Transverse colon (tissue), 4 donors: ENCODE measurements around the gene PNPO. TPM values are rescaled to one million over a fixed set of nuclear protein-coding genes. Genes with fewer than 3 reads are reported as not detected.

Experiments used
- DNase-seq: peaks from one replicate; pipeline ENCODE4 v3.0.0-alpha.2; 2019
- H3K27ac ChIP-seq, 4 donors: fragments of 200-600 bp; sonication (generic); 2 replicates each; pipeline ENCODE4 v1.5.1; 2016 to 2018; ENCODE audit warnings: inconsistent platforms in 4 of 4
- H3K27me3 ChIP-seq: fragments of 200-600 bp; sonication (generic); 2 replicates; pipeline ENCODE4 v1.5.1; 2017; ENCODE audit warnings: inconsistent platforms
- H3K36me3 ChIP-seq, 4 donors: fragments of 200-600 bp; sonication (generic); 2 replicates each; pipeline ENCODE4 v1.5.1; 2017 to 2019; ENCODE audit warnings: inconsistent platforms in 4 of 4
- H3K4me1 ChIP-seq, 4 donors: fragments of 200-600 bp; sonication (generic); 2 replicates each; pipeline ENCODE4 v1.5.1; 2017 to 2020; ENCODE audit warnings: inconsistent platforms in 4 of 4
- H3K4me3 ChIP-seq, 4 donors: fragments of 200-600 bp; sonication (generic); 1 replicate in 1 of 4; 2 replicates in 3 of 4; pipeline versions ENCODE4 v1.5.1 to v1.6.1; 2017 to 2019; ENCODE audit warnings: inconsistent platforms in 4 of 4
- H3K9me3 ChIP-seq, 2 donors: fragments of 200-600 bp; sonication (generic); 2 replicates each; pipeline ENCODE4 v1.5.1; 2017 to 2019; ENCODE audit warnings: inconsistent platforms in 2 of 2
- CTCF ChIP-seq, 5 experiments: fragments of 200-600 bp in 3 of 5; fragments of 450-650 bp in 2 of 5; sonication (generic) in 3 of 5; IDR thresholded peaks; 1 replicate in 2 of 5; 2 replicates in 3 of 5; pipeline ENCODE4 v1.5.1; 2016 to 2017; ENCODE audit warnings: antibody characterized with exemption in 5 of 5, inconsistent platforms in 3 of 5, mild to moderate bottlenecking in 2 of 5, moderate library complexity in 1 of 5
- EP300 ChIP-seq: sonication (generic); formaldehyde crosslinking; IDR thresholded peaks from one replicate; pipeline ENCODE4 v1.6.1; 2017; ENCODE audit warnings: antibody characterized with exemption, low read depth
- POLR2A ChIP-seq: fragments of 450-650 bp; IDR thresholded peaks from one replicate; pipeline ENCODE4 v1.6.1; 2016; ENCODE audit warnings: antibody characterized with exemption, mild to moderate bottlenecking, moderate library complexity
- POLR2AphosphoS5 ChIP-seq, 3 donors: sonication (generic); formaldehyde crosslinking; IDR thresholded peaks; one replicate each; pipeline ENCODE4 v1.6.1; 2016; ENCODE audit warnings: antibody characterized with exemption in 3 of 3
- whole genome bisulfite sequencing, 2 donors: methylation state at CpG; one replicate each; pipeline ENCODE4 v1.1.5; 2018; ENCODE audit warnings: low coverage in 1 of 2; 5-methylcytosine and 5-hydroxymethylcytosine counted together
- in situ Hi-C, 4 donors: fragments of 200-750 bp; cut with MboI; loops; one replicate each; pipeline versions ENCODE4 v1.15.0 to v1.15.1; 2017; ENCODE audit warnings: low sequenced_read_pairs in 3 of 4, low pct_ligation_motif_present in 1 of 4, low pct_unique_long_range_greater_than_20kb in 1 of 4
- intact Hi-C: fragments of 100-400 bp; cut with DNase I; formaldehyde crosslinking; loops from one replicate; pipeline ENCODE4 v1.15.1; 2023; ENCODE audit warnings: low total_unique reads
- total RNA-seq, 4 donors: library from RNA; depleted of rRNA; stranded (reverse); fragments of >200 nt; gene quantifications; one replicate each; pipeline ENCODE4 v1.1.0, GENCODE V29; 2016

Gene PNPO
- total RNA-seq, 4 donors from 2014 or later = 7.4 to 83.8 (median 31.6) TPM

- no peaks in the 10 kb centered on the region for H3K4me1 ChIP-seq
- no peak overlapping the region for H3K27ac ChIP-seq
- no peaks in the 10 kb centered on the region for H3K27me3 ChIP-seq
- H3K36me3 ChIP-seq = peaks cover 0 to 39% (median 16%) of the 10 kb centered on the region in 4 donors
- TF ChIP-seq EP300 (no peak), POLR2A (no peak), POLR2AphosphoS5 (IDR thresholded peaks at IDR 0.05) (no peak), CTCF (IDR thresholded peaks at IDR 0.05) (no peak)
- intact Hi-C loops (no loop called here), in situ Hi-C loops (no loop called here)
- H3K9me3 ChIP-seq = no peaks in the 10 kb centered on the region
- DNase-seq = no peak
- no peak overlapping the region for H3K4me3 ChIP-seq
- WGBS, 2 donors = 96 to 98% methylated on average over 9 to 18 of the region's 20 CpGs
Observed at GRCh38 chr17:47927821-47928400, 13.5 kb upstream of the PNPO start.

- in situ Hi-C loops = no loop called here
- Histone ChIP-seq H3K27ac (no peak overlapping the region), H3K36me3 (peaks cover 0 to 34% (median 13%) of the 10 kb centered on the region in 4 donors), H3K4me3 (no peak overlapping the region), H3K9me3 (no peaks in the 10 kb centered on the region), H3K27me3 (no peaks in the 10 kb centered on the region), H3K4me1 (no peaks in the 10 kb centered on the region)
- WGBS, 2 donors = 77 to 81% methylated on average over 2 of the region's 2 CpGs
- TF ChIP-seq CTCF (IDR thresholded peaks at IDR 0.05) = no peak
- no peak for TF ChIP-seq POLR2A
- TF ChIP-seq EP300 = no peak
- no peak for TF ChIP-seq POLR2AphosphoS5 (IDR thresholded peaks at IDR 0.05)
- DNase-seq = no peak
- intact Hi-C loops = no loop called here
Observed at GRCh38 chr17:47928415-47928814, 13.0 kb upstream of the PNPO start.

GRCh38 chr17:47929218-47930000 is 12.0 kb upstream of the PNPO start:
- H3K27ac ChIP-seq = peak overlapping the region in 1 of 4 donors; percentile 5
- in situ Hi-C loops = no loop called here
- H3K36me3 ChIP-seq = peaks cover 0 to 24% (median 11%) of the 10 kb centered on the region in 4 donors
- WGBS, 2 donors = 68% methylated on average over 10 of the region's 10 CpGs; no CpG with 5 or more reads in 1 of the 2 donors
- H3K27me3 ChIP-seq = no peaks in the 10 kb centered on the region
- H3K4me1 ChIP-seq = no peaks in the 10 kb centered on the region
- intact Hi-C loops = no loop called here
- no peak overlapping the region for H3K4me3 ChIP-seq
- no peak for TF ChIP-seq EP300
- TF ChIP-seq POLR2A = no peak
- TF ChIP-seq CTCF (IDR thresholded peaks at IDR 0.05) = no peak
- TF ChIP-seq POLR2AphosphoS5 (IDR thresholded peaks at IDR 0.05) = no peak
- H3K9me3 ChIP-seq = no peaks in the 10 kb centered on the region
- no peak for DNase-seq

- in situ Hi-C loops = no loop called here
- intact Hi-C loops = no loop called here
- WGBS, 2 donors = 82 to 83% methylated on average over 2 to 4 of the region's 4 CpGs
Observed at GRCh38 chr17:47931848-47932247, 9.5 kb upstream of the PNPO start.

More at GRCh38 chr17:47931848-47932247, 9.5 kb upstream of the PNPO start:
- Histone ChIP-seq H3K9me3 (no peaks in the 10 kb centered on the region), H3K4me1 (no peaks in the 10 kb centered on the region), H3K36me3 (peaks cover 0 to 3% (median 1%) of the 10 kb centered on the region in 4 donors), H3K4me3 (no peak overlapping the region), H3K27ac (no peak overlapping the region), H3K27me3 (no peaks in the 10 kb centered on the region)
- no peak for DNase-seq
- TF ChIP-seq EP300 (no peak), POLR2A (no peak)
